HG03558 (cell line): ENCODE data around the gene PLPPR3.

Experiments
- ATAC-seq: cut with Tn5 transposase; IDR thresholded peaks from one replicate; pipeline ENCODE4 v1.9.1; 2021; ENCODE audit warnings: moderate number of reproducible peaks; ENCODE audit not compliant: unreplicated experiment; ENCODE audit errors: extremely low read depth

PLPPR3 gene

GRCh38 chr19:821825-822503, at the start of gene PLPPR3:
PLPPR3 (minus strand) TSS chr19:821955; CDS start chr19:821559, 396 bp downstream.
- no peak for ATAC-seq

GRCh38 chr19:870963-871401, 49.2 kb upstream of the PLPPR3 start:
- ATAC-seq: no peak

- no peak for ATAC-seq
These were observed 48.6 kb upstream of the PLPPR3 start for GRCh38 chr19:870314-870713.

DNA sequence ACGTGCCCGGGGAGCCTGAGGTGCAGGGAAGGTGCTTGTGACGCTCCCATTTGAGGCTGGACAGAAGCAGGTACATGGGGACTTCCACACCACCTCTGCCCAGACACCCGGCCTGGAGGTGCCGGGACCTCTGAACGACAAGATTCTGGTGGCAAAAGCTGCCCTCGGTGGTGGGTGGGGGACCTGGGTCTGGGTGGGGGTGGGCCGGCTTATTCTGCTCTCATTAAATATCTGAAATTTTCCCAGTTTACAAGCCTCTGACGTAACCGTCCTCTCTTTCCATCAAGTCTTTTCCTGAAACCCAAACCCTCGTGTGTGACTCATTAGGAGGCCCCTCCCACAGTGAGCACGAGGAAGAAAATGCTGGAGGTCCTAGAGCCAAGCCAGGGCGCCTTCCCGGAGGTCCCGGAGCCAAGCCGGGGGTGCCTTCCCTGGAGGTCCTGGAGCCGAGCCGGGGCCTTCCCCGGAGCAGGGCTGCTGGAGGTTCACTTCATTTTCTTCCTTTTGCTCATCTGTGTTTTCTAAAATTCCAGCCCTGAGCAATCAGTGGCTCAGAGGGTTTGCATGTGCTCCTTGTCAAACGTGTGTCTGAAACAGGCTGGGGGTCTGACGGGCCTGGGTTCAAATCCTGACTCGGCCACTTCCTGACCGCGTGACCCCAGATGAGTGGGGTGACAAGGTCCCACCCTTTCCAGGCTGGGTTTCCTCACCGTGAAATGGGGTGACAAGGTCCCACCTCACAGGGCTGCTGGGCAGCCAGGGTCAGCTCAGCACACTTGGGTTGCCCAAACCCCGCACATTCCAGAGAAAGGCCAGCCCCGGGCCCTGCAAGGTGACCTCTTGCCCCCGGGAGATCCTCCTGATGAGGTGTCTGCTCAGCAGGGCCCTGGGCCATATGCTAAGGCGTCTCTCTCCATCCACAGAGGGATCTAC, 47.8 kb upstream of the PLPPR3 start:
- no peak for ATAC-seq

DNA sequence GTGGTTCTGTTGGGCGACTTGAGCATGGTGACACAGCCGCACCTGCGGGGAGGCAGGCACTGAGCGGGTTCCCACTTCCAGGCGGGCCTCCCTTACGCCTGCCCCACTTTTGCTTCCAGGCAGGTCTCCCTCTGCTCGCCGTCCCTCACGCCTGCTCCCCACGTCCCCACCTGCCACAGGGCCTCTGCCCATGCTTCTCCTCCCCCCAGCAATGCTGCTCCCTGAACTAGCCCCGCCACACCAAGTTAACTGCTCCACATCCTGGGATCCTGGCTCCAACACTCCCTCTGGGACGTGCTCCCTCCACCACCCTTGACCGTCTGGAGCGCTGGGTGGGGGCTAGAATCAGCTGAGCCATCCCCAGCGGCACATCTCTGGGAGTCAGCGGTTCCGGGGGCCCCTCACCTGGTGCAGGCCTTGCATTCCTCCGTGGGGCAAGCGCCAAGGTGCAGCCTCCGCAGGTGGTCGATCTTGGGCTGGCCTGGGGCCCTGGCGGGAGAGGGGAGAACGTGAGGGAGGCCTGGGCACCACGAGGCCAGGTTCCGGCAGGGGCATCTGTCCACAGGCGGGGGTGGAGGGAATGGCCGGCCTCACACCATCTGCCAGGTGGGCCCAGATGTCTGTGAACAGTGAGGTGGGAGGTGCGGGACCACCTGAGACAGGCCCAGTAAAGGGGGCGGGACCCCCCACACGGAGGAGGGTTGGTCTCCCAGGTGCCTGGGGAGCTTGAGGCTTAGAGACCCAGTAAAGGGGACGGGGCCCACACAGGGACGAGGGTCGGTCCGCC, 46.9 kb upstream of the PLPPR3 start:
- ATAC-seq: no peak

- ATAC-seq: no peak
These were observed 46.2 kb upstream of the PLPPR3 start for GRCh38 chr19:867855-868457.

- ATAC-seq: no peak
These were observed 45.6 kb upstream of the PLPPR3 start for GRCh38 chr19:867301-867793.

GRCh38 chr19:866769-867300, 45.1 kb upstream of the PLPPR3 start:
- no peak for ATAC-seq

- ATAC-seq: no peak
These were observed 41.5 kb upstream of the PLPPR3 start for GRCh38 chr19:863315-863620.

DNA sequence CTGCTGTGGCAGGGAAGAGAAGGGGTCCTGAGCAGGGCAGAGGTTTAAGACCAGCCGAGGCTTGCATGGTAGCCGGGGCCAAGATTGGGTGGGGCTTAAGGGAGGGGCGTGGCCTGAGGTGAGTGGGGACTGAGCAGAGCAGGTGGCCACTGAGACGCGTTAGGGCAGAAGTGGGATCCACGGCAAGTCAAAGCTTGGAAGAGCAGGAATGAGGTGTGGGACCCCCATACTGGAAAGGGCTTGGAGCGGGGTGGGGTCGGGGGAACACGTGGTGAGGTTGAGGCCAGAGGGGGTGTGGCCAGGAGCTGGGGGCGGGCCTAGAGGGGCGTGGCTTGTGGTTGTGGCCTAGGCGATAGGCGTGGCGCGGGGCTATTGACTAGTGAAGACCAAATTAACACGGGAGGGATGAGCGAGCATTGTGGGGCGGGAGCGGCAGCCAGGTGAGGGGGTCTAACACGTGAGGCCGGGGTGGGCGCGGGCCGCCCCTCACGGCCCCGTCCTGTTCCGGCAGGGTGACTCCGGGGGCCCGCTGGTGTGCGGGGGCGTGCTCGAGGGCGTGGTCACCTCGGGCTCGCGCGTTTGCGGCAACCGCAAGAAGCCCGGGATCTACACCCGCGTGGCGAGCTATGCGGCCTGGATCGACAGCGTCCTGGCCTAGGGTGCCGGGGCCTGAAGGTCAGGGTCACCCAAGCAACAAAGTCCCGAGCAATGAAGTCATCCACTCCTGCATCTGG, 41.0 kb upstream of the PLPPR3 start:
- ATAC-seq: no peak

DNA sequence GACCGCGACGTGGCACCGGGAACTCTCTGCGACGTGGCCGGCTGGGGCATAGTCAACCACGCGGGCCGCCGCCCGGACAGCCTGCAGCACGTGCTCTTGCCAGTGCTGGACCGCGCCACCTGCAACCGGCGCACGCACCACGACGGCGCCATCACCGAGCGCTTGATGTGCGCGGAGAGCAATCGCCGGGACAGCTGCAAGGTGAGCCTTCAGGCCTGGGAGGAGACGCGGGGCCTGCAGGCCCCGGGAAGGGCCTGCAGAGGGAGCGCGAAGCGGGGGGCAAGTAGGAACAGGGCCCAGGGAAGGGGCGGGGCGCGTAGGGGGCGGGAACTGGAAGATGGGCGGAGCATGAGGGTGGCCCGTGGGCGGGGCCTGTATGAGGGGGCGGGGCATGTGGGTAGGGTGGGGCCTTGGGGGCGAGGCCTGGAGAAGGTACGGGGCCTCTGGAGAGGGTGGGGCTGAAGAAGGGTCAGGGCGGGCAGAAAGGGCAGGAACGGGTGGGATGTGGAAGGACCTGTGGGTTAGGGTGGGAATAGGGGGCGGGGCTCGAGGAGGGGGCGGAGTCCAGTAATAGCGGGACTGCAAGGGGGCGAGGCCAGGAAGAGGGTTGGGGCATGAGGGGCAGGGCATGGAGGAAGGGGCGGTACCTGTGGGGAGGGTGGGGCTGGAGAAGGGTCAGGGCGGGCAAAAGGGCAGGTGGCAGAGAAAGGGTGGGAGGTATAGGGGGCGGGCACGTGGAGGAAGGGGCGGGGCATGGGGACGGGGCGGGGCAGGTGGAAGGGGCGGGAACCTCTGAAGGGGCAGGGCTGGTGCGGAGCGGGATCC, 40.2 kb upstream of the PLPPR3 start:
- no peak for ATAC-seq

DNA sequence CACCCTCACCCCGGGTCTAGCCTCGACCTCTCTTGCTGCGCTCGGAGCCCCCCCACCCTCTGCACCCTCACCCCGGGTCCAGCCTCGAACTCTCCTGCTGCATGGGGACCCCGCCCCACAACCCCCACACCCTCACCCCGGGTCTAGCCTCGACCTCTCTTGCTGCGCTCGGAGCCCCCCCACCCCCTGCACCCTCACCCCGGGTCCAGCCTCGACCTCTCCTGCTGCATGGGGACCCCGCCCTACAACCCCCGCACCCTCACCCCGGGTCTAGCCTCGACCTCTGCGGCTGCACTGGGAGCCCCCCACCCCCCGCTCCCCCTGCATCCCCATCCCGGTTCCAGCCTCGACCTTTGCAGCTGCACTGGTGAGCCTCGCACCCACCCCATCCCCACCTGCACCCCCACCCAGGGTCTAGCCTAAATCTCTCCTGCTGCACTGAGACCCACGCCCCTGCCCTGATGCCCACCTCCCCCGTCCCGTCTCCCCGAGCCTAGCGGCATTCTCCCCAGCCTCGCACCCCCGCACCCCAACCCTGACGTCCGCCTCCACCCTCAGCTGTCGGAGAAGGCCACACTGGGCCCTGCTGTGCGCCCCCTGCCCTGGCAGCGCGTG, 39.5 kb upstream of the PLPPR3 start:
- no peak for ATAC-seq

GRCh38 chr19:858868-859843, 37.4 kb upstream of the PLPPR3 start, which contains the start of gene CFD:
CFD (plus strand) TSS chr19:859664; CDS start chr19:859690, 26 bp downstream.
- no peak for ATAC-seq

DNA sequence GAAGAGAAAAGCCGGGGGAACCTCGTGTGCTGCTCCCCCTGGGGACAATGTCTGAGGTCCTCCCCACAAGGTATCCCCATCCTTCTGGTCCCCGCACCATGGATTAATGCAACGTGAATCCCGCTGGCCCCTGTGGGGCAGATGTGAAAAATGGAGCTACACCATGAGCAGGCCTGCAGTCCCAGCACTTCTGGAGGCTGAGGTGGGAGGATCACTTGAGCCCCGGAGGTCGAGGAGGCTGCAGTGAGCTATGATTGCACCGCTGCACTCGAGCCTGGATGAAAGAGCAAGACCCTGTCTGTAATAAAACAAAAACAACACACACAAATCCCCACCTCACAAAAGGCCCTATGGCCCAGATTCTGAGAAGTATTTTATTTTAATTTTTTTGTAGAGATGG, 36.5 kb upstream of the PLPPR3 start:
- no peak for ATAC-seq

GRCh38 chr19:855566-856120, 33.9 kb upstream of the PLPPR3 start:
- no peak for ATAC-seq

GRCh38 chr19:855142-855541, 33.4 kb upstream of the PLPPR3 start:
- ATAC-seq: no peak

GRCh38 chr19:854549-854948, 32.8 kb upstream of the PLPPR3 start:
- ATAC-seq: no peak
